GM21723 (cell line): ENCODE measurements around the gene LHX3.

ENCODE experiments used
- ATAC-seq: cut with Tn5 transposase; IDR thresholded peaks from one replicate; pipeline ENCODE4 v1.9.1; 2021; ENCODE audit warnings: mild to moderate bottlenecking, moderate library complexity; ENCODE audit not compliant: unreplicated experiment

The LHX3 gene

DNA sequence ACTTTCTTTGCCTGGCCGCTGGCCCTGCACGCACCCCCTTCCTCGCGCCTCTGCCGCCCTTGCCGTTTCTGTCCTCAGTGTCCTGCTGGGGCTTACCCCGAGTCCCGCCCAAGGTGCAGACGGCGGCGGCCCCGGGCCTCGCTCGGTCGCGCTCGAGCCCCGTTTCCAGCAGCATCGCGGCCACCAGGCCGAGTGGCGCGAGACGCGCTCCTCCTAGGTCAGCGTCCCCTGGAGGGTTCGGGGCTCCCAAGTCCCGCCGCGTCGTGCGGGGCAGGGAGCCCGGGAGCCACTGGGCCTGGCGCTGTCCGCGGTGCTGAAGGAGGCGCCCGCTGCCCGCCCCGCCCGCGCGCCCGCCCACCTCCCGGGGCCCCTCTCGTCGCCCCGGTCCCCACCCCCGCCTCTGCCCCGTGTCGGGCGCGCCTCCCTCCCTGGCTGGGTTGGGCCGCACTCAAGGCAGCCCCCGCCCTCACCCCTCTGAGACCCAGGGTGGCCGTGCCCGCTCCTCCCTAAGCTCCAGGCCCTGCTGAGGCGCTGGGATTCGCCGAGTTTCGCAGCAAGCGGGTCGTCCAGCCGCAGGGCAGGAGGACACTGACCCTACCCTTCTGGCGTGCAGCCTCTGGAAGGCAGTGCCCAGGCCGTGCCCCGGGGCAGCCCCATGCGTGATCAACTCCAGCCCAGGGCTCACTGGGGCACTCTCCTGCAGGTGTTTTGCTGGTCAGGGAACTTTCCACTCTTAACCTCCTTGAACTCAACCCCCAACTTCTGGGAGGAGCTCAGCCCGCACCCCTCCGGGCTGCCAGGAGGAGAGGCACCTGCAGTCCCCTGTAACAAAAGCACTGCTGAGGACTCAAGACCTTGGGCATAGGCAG is at the start of gene LHX3:
LHX3 (minus strand) TSS at position 291 of the 869 bp plus-strand sequence; CDS start at position 175, 116 bp downstream.
- no peak for ATAC-seq

DNA sequence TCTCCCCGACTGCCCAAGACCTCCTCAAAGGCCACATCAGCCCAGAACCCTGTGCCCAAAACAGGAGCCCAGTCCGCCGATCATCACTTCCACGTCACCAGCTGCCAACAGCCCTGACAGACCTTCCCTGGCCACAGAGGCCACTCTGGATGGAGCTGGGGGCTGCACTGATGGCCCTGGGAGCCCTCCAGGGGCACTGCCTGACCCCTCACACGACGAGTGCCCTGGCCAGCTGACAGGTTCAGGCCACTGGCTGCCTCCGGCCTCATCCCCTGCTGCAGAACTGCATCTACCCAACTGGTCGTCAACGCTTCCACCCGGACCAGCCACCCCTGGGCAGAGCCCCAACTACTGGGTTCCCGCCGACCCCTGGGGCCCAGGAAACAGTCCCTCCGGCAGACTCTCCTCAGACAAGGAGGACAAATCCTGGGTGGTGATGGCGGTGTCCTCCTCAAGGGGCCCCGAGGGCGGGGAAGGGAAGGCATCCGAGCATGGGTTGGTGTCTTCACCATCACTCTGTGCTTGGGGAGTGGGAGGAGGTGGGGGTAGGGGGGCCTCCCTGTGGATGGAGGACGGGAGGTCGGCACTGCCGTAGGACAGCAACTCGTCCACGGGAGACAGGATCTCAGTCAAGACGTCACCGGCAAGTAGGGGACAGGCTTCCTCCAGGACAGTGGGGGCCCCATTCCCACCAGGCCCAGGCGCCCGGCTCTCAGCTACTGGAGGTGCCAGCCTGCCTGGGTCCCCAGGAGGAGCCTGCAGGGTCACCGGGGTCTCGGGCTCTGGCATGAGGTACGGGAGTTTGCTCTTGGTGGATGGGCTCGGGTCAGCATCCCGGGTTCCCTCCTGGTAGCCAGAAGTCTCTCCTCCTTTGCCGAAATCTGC is 48.6 kb upstream of the LHX3 start:
- no peak for ATAC-seq

DNA sequence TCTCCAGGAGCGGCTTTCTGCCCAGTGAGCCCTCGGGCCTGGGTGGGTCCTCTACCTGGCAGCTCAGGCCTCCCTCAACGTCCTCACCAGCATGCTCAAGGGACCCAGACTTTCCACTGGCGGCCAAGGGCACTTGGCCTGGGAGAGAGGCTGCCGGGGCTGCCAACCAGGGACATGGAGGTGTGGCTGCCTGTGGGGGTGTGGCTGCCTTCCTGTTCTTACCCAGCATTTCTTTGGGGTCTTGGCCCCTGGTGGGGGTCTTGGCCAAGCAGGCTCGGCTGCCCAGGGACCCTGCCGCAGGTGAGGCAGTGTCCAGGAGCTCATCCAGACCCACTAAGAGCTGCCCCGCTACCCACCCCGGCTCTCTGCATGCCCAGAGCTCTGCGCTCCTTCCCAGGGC is 47.9 kb upstream of the LHX3 start:
- no peak for ATAC-seq

DNA sequence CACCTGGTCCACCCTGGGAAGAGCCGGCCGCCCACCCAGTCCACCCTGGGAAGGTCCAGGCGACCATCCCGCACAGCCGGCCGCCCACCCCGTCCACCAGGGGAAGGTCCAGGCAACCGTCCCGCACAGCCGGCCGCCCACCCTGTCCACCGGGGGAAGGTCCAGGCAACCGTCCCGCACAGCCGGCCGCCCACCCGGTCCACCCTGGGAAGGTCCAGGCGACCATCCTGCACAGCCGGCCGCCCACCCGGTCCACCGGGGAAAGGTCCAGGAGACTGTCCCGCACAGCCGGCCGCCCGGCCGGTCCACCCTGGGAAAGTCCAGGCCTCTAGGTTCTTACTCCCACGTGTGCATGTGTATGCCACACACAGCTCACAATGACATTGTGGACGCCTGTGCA is 47.4 kb upstream of the LHX3 start:
- no peak for ATAC-seq

DNA sequence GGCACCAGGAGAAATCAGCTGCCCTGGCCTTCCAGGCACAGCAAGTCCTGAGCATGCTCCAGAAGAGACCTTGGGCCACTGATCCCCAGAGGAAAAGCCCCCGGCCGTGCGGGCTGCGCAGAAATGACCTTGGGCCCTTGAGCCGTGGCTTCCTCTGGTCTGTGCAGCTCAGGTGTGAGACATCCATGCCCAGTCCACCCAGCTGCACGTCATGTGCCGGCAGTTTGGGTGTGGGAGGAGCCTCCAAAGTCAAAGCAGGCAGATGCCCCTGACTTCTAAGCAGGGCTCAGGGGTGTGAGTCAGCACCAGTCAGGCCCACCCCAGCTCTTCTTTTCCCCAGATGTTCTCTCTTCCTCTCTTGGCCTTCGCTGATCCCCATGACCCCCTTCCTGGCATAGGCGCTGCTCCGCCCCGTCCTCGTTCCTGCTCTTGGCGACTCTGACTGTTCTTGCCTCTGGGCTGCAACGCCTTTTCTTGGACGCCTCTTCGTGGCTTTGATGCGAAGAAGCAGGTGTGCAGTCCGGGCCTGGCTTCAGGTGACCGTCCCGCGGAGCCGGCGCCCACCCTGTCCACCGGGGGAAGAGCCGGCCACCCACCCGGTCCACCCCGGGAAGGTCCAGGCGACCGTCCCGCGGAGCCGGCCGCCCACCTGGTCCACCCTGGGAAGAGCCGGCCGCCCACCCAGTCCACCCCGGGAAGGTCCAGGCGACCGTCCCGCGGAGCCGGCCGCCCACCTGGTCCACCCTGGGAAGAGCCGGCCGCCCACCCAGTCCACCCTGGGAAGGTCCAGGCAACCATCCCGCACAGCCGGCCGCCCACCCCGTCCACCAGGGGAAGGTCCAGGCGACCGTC is 46.6 kb upstream of the LHX3 start:
- no peak for ATAC-seq

DNA sequence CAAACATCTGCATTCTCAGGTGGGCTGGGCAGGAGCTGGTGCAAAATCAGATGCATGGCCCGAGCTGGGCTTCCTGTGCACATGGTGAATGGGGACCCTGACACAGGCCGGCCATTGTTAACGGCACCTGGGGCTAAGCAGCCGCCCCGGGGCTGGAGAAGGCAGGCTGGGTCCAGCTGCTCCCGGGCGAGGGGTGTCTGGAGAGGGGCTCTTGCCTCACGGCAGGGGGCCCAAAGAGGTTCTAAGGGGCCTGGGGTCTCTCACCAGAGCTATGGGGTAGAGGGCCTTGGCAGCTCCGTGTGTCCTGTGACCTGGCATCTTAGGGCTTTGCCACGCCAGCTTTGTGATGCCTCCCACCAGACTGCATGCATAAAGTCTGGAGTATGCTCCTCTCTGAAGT is 45.7 kb upstream of the LHX3 start:
- ATAC-seq = no peak

DNA sequence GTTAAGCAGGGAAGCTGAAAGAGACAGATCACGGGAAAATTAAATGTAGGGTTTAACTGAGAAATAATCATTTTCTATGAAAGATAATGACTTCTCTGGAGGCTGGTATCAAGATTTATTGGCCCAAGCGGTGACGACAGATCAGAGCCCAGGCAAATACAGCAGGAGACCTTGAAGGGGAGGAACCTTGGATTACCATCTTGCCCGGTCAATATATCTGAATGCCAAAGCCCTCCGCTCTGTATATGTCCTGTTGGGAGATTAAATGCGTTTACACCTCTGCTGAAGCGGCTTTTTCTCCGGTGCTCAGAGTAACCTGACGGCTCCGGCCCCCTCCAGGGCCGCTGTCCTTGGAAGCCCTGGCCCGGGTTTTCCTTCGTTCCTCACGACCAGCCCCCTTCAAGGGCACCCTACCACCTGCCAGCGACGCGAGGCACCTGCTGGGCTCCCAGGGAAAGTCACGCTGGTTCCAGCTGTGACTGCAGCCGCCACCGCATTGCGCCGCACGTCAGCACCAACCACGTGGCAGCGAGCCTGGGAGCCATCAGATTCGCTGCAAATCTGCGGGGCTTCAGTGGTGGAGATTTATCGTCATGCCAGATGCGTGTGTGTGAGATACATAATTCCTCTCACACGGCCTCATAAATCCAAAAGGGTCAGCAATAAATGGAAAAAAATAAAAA is 45.1 kb upstream of the LHX3 start:
- no peak for ATAC-seq

DNA sequence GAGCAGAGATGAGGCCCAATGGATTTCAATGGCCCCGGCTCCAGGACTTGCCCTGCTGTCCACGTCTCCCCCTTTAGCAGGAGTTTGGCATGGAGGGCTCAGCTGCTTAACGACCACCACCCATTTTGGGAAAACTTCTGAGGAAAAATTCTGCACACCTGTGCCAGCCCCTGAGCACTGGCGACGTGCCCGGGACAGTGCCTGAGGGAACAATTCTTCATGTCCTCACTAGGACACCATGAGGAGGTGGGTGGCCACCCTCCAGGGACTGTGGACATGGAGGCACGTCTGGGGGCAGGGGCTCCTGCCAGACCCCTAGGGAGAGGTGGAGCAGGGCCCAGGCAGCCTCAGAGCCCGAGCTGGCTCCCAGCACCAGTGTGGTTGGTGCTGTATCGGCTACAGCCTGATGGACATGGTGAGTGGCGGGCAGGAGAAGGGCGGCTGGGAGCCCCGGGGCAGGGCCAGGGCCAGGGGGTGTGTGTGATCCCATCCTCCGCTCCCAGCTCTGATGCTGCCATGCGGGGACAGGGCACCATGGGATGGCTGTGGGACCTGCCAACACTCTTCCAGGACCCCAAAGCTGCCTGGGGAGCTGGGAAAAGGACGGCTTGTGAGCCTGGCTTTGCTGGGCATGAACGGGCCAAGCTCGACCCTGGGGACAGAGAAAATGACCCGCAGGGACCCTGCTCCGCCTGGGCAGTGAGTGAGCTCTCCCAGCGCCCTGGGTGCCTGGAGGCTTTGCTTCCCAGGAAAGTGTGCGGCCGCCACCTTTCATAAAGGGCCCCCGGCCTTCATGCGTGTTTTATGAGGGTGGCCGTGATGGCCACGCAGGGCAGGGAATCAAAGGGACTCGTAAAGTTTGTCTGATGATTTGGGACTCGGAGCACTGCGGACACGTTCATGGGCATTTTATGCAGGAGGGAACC is 44.3 kb upstream of the LHX3 start:
- no peak for ATAC-seq

DNA sequence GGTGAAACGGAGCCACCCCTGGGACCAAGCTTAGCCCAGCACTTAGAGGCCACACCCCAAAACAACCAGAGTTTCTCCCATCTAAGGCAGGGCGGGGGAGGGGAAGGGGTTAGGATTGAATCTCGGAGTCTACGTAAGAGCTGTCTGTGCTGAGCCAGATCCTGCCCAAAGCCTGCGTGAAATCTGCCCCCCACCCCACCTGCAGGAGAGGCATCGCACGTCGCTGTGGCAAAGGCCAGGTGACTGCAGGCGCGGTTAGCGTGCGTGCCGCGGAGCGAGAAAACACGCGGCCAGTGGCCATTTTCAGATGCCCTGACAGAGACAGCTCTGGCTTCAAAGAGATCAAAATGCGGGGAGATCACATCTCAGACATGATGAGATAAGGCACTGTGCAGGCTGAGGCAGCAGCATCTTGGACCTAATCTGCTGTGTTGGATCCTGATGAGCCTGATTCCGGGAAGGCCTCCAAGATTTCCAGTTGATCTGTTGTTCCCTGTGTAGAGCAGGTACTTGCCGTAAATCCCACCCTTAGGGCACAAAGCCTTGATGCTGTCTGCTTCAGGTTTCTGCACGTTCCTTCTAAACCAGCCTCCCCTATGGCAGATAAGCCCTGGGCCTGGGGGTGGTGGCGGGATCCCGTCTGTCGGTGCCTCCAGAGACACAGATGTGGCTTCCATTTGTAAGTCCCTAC is 43.2 kb upstream of the LHX3 start:
- ATAC-seq = no peak

DNA sequence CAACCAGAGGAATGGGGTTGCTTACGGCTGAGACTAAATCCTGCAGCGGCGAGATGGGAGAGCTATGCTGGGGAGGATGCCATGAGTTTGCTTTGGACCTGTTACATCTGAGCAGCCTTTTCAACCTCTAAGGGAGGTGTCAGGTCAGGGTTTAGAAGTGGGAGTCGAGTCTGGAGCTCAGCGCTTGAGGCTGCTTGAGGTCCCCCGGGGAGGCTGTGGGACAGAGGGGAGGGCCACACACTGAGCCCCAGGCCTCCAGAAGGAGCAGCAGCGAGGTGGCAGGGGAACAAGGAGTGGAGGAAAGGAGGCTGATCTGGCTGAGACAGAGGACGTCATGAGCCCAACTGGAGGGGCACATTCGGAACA is 42.6 kb upstream of the LHX3 start:
- no peak for ATAC-seq

DNA sequence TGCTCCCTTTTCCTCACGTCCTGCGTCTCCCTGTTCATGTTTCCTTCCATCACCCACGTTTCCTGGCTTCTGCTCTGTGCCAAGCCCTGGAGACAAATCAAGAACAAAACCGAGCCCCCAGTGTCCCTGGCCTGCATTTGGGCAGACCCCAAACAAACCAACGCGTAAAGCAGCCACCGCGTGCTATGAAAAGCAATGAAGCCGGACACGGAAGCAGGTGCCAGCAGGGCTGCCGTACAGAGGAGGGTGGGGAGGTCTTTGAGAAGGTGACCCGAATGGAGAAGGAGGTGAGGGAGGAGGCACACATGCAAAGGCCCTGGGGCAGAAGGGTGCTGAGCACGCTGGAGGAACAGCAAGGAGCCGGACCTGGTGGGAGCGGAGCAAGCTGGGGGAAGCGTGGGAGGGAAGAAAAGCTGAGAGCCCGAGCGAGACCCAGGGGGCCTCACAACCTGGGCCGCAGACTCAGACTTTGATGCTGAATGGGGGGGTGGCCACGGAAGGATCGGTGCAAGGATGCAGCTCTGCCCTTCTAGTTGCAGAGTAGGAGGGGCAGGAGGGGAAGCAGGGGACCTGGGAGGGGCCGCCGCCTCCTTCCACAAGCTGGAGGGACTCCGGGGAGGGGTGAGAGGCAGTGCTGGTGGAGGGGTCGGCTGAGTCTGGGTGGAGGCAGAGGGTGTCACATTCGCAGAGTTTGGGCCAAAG is 42.1 kb upstream of the LHX3 start:
- ATAC-seq = no peak

DNA sequence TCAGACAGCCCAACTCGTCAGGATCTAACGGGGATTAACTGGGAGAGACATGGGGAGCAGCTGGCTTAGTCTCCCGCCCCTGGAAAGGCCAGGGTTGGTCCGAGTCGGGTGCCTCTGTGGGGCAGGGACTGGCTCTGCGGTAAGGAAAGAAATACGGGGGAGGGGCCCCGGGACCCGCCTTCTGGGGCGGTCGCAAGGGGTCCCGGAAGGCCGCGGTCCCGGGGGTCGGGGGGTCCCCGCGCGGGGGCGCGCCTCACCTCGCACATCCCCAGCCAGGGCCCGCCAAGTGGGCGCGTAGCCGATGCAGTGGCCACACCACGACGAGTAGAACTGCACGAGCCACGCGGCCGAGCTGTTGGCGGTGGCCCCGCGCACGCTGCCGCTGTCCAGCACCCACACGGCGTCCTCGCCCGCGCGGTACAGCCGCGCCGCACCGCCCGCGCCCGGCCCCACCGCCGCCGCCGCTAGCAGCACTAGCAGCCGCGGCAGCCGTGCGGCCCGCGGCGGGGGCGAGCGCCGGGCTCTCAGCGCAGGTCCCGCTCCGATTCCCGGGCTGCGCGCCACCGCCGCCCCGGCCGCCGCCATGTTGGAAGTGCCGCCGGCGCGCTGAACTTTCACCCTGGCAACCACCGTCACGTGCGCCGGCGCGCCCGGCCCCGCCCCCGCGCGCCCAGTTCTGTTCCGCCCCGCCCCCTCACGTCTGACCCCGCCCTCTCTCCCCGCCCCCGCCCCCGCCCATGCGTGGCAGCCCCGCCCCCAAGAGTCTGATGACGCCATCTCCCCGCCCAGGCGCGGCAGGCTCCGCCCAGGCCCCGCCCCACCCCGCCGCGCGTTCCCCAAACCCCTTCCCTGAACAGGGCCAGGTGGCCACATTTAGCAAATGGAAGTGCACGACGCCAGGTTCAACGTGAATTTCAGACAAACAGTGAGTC is 40.6 kb upstream of the LHX3 start, which contains the start of gene QSOX2:
QSOX2 (minus strand) TSS at position 594 of the 932 bp plus-strand sequence; CDS start at position 585, 9 bp downstream.
- peak; percentile 46 for ATAC-seq

DNA sequence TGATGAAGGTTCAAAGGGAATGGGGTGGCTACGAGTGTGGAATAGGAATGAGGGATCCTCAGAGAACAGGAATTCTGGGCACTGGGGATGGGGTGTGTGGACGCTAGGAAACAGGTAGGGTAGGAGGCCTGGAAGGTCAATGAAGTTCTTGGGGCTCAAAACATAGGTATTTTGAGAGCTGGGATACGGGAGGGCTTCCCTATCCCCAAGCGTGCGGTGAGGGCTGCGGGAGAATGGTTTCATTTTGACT is 40.0 kb upstream of the LHX3 start:
- no peak for ATAC-seq

DNA sequence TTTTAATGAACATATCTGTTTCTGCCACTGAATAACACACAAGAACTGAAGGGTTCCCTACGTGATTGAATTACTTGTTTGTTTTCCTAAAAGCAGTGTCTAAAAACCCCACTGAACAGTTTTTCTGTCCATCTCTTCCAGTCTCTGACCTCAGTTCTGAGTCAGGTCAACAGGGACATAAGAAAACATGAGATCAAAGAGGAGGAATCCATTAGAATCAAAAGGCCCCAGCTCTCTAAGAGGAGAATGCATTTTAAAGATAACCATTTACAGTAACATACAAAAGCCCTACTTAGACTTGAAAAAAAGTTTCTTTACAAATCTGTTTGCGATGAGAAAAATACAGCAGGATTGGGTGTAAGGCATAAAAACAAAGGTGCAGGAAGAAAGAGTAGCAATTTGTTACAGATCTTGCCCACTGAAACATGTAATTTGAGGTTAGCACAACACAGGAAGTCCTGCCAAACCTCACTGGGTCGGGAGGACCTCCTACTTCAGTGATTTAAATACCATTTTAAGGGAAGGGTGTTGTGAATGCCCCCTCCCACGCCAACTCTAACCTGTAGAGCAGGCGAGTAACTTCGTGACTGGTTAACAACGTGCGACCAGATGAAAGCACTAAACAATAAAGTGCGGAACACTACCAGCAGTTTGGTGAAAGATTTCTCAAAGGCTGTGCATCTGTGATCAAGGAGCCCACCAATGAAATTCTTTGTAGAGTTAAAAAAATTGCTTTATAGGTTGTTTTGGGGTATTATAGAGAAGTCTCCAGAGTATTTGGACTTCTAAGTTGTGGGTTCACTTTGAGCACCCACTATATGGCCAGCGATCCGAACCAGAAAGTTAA is 39.4 kb upstream of the LHX3 start:
- peak; percentile 30 for ATAC-seq

DNA sequence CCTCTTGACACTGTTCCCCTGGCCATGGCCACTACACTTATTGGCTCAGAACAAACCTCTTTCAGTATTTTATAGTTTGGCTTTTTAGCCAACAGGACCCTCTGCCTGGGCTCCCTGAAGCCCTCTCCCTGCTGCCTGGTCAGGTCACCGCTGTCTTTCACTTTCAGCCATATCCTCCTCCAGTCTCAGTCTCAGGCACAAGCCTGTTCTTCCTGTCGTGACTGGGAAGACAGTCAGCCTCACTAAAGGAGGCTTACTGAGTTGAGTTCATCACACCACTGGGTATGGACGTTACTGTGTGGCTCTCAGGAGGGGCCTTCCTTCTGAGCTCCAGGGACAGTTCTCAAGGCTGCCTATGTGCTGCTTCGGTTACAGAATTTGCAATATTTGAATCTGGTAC is 38.7 kb upstream of the LHX3 start:
- ATAC-seq = no peak

DNA sequence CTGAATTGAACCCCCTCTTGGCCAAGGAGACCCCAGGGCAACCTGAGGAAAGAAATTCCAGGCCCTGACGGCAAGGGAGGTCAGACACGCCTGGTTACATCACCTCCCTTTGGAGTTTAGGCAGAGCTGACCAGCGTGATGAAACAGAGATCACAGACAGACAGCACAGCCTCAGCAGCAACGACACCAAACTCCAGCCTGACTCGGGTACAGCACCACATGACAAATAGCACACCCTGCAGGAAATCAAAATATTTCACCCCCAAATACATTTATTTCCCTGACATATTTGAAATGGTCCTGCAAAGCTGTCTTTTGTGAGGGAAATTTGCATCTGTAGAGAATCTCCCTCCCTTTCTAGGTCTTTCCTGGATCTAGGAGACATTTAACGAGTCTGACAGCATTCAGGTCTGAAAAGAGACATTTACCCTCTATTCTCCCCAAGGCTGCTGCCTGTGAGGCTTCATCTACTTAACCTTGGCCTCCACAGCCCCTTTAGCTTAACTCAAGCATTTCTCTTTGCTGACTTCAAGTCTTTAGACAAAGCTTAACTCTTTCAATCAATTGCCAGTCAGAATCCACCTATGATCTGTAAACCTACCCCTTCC is 38.1 kb upstream of the LHX3 start:
- no peak for ATAC-seq
